Stimulated activated CD4-positive, alpha-beta T cell treated with anti-CD3 and anti-CD28 coated beads, Interleukin-12 subunit alpha, Interleukin-12 subunit beta, amount 100 ng/mL, for 4 hours (primary cell): ENCODE results near the gene PPME1.

ENCODE experiments used
- DNase-seq: peaks from one replicate; pipeline ENCODE4 v3.0.0-alpha.2; 2020

The PPME1 gene

DNA sequence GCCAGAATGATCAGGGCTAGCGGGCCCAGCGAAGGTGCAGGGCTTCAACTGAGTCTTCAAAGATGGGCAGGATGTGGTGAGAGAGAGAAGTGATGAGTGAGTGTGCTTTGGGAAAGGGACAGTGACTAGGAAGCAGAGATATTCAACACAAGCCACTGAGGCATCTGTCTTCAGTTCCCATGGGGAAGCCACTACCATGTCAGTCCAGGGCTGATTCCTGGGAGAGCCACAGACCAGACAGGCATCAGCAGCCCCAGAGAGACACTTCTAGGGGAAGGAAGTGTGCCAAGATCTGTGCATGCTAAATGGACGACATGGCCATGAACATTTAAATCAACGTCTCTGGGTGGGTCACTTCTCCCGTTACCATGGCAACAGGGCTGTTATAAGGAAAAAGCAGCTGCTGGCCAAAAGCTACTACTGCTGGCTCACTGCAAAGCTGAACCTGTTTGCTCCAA, 111.9 kb downstream of the PPME1 start:
- no peak for DNase-seq

GRCh38 chr11:74283580-74284180, 112.6 kb downstream of the PPME1 start:
- DNase-seq = no peak

GRCh38 chr11:74284466-74284865, 113.4 kb downstream of the PPME1 start:
- no peak for DNase-seq

GRCh38 chr11:74288161-74288560, 117.1 kb downstream of the PPME1 start:
- DNase-seq = no peak

DNA sequence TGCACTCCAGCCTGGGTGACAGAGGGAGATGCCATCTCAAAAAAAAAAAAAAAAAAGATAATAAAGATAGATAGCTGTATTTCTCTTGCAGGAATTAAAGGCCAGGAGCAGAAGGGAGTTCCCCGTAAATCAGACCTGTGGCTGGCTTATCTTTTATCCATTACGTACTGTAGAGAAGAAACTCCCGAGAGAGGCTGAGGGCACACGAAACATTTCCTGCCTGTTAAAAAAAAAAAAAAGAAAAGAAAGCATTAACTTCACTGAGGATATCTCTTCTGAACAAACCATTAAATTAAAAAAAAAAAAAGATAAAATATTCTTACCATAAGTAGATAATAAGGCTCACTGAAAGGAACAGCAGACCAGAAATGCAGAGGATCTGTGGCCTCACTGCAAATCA, 117.8 kb downstream of the PPME1 start:
- no peak for DNase-seq

DNA sequence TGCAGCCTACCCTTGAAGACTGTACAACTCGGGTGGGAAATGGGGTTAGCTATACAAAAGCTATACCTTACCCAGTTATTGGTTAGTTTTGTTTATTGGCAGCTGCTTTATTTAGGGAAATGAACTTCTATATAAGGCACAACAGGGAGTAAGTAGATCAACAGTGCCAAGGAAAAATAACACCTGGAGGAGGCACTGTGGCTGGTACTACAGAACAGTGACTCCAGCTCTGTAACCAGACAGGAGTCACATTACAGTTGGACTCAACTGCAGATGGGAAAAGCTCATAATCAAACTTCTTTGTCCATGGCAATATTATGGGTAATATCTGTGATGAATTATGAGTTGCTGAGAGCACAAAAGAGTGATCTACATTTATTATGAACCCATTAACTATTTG, 126.4 kb downstream of the PPME1 start:
- no peak for DNase-seq

DNA sequence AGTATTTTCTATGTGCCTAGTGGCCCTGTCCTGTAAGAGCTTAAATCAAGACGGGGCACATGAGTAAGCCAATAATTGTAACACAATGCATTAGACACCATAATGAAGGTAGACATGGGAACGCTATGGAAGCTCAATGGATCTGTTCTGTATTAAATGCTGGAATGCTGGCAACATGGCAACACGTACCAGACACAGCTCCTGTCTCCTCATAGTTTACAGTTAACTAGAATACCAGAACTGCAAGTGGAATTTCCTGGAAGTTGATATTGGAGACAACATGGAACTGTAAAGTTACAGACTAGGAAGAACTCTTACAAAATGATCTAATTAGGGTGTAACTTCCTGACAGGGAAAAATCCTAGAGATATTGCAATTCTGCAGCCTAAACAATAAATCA, 127.9 kb downstream of the PPME1 start:
- DNase-seq = no peak
